ENCODE results near the gene SPAG9.

Gene SPAG9

GRCh38 chr17:51035431-51035830, 85.2 kb downstream of the SPAG9 start:
- DNase-seq = no peak

- DNase-seq = no peak
Observed at GRCh38 chr17:51034800-51035199, 85.9 kb downstream of the SPAG9 start.

- DNase-seq = no peak
Observed at GRCh38 chr17:51032850-51033249, 87.8 kb downstream of the SPAG9 start.

- no peak for DNase-seq
Observed at GRCh38 chr17:51029568-51030463, 90.9 kb downstream of the SPAG9 start.

- DNase-seq = no peak
Observed at GRCh38 chr17:51029142-51029541, 91.5 kb downstream of the SPAG9 start.

GRCh38 chr17:51028176-51028863, 92.3 kb downstream of the SPAG9 start:
- DNase-seq = no peak

- no peak for DNase-seq
Observed at GRCh38 chr17:51018541-51018940, 102.1 kb downstream of the SPAG9 start.

- DNase-seq = no peak
Observed at GRCh38 chr17:51017270-51017669, 103.4 kb downstream of the SPAG9 start.

- no peak for DNase-seq
Observed at GRCh38 chr17:51016099-51016498, 104.6 kb downstream of the SPAG9 start.

- no peak for DNase-seq
Observed at GRCh38 chr17:51015145-51015558, 105.5 kb downstream of the SPAG9 start.

- DNase-seq = no peak
Observed at GRCh38 chr17:51014129-51014528, 106.5 kb downstream of the SPAG9 start.

- DNase-seq = no peak
Observed at GRCh38 chr17:51013322-51013721, 107.3 kb downstream of the SPAG9 start.

- DNase-seq = no peak
Observed at GRCh38 chr17:51012538-51012937, 108.1 kb downstream of the SPAG9 start.

GRCh38 chr17:51010173-51010675, 110.4 kb downstream of the SPAG9 start:
- DNase-seq = no peak

- DNase-seq = no peak
Observed at GRCh38 chr17:51006601-51007000, 114.1 kb downstream of the SPAG9 start.

GRCh38 chr17:51005768-51006167, 114.9 kb downstream of the SPAG9 start:
- DNase-seq = no peak

GRCh38 chr17:51004249-51004648, 116.4 kb downstream of the SPAG9 start:
- no peak for DNase-seq

- no peak for DNase-seq
Observed at GRCh38 chr17:51000835-51001638, 119.6 kb downstream of the SPAG9 start.

GRCh38 chr17:50995668-50996067, 125.0 kb downstream of the SPAG9 start:
- no peak for DNase-seq

GRCh38 chr17:50993544-50993943, 127.1 kb downstream of the SPAG9 start:
- no peak for DNase-seq

GRCh38 chr17:50989149-50989548, 131.5 kb downstream of the SPAG9 start:
- DNase-seq = no peak

GRCh38 chr17:50988427-50988826, 132.2 kb downstream of the SPAG9 start:
- DNase-seq = no peak

GRCh38 chr17:50986989-50987660, 133.5 kb downstream of the SPAG9 start:
- DNase-seq = no peak
